Thyroid gland (tissue), 4 donors: ENCODE data around the gene DDX43.

Experiments used
- POLR2A ChIP-seq, 2 donors: fragments of 450-650 bp; IDR thresholded peaks; one replicate each; pipeline ENCODE4 v1.6.1; 2017; ENCODE audit warnings: antibody characterized with exemption in 2 of 2, mild to moderate bottlenecking in 2 of 2, moderate library complexity in 1 of 2
- TF ChIP-seq, protein P1 (sequence below), 6 experiments: fragments of 200-600 bp in 3 of 6; fragments of 450-650 bp in 3 of 6; sonication (generic) in 3 of 6; IDR thresholded peaks; one replicate each; pipeline ENCODE4 v1.5.1; 2016 to 2019; ENCODE audit warnings: antibody characterized with exemption in 6 of 6, mild to moderate bottlenecking in 2 of 6, inconsistent platforms in 1 of 6, moderate library complexity in 1 of 6

DNA sequence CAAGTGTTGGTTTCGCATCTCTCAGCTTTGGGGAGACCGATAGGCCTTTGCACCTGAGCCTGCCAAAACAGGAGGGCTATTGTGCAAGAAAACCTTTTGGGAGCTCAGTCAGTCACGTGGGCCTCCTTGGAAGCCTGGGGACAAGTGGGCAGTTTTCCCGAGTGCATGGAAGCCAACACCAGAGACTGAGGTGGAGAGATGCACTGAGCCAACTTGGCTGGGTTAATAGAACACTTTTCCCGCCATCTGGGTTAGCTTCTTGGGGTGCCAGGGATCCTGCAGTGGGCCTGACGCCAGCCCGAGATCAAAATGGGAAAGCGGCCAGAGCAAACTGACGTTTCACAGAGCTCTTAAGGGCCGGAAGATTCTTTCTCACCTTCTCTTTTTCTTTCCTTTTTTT lies 22.1 kb upstream of the DDX43 start:
- TF ChIP-seq, protein P1, sequence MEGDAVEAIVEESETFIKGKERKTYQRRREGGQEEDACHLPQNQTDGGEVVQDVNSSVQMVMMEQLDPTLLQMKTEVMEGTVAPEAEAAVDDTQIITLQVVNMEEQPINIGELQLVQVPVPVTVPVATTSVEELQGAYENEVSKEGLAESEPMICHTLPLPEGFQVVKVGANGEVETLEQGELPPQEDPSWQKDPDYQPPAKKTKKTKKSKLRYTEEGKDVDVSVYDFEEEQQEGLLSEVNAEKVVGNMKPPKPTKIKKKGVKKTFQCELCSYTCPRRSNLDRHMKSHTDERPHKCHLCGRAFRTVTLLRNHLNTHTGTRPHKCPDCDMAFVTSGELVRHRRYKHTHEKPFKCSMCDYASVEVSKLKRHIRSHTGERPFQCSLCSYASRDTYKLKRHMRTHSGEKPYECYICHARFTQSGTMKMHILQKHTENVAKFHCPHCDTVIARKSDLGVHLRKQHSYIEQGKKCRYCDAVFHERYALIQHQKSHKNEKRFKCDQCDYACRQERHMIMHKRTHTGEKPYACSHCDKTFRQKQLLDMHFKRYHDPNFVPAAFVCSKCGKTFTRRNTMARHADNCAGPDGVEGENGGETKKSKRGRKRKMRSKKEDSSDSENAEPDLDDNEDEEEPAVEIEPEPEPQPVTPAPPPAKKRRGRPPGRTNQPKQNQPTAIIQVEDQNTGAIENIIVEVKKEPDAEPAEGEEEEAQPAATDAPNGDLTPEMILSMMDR (IDR thresholded peaks at IDR 0.05): no peak
- no peak for TF ChIP-seq POLR2A (IDR thresholded peaks at IDR 0.05)
